HAP-1 (cell line): ENCODE results near the gene LRRC74A.

ENCODE experiments used
- DNase-seq, 2 experiments: peaks; one replicate each; pipeline ENCODE4 v3.0.0-alpha.2; 2016 to 2020; ENCODE audit warnings: low spot score in 2 of 2
- H3K27me3 ChIP-seq: fragments of 250-450 bp; sonication (Bioruptor Pico); 2 replicates; pipeline ENCODE4 v1.5.1; 2020; ENCODE audit warnings: low read depth, mild to moderate bottlenecking, moderate library complexity
- H3K36me3 ChIP-seq: fragments of 250-450 bp; sonication (Bioruptor Pico); replicated peaks from 2 replicates; pipeline ENCODE4 v1.5.1; 2020; ENCODE audit warnings: mild to moderate bottlenecking
- H3K4me1 ChIP-seq: fragments of 250-450 bp; sonication (Bioruptor Pico); 2 replicates; pipeline ENCODE4 v1.5.1; 2020; ENCODE audit warnings: mild to moderate bottlenecking
- H3K4me3 ChIP-seq: fragments of 250-450 bp; sonication (Bioruptor Pico); 2 replicates; pipeline ENCODE4 v1.5.1; 2020; ENCODE audit warnings: mild to moderate bottlenecking, moderate library complexity
- H3K9me3 ChIP-seq: fragments of 250-450 bp; sonication (Bioruptor Pico); 2 replicates; pipeline ENCODE4 v1.5.1; 2020; ENCODE audit warnings: mild to moderate bottlenecking, moderate library complexity
- in situ Hi-C: fragments of 300-500 bp; cut with MboI; formaldehyde crosslinking; loops from 3 replicates; pipeline ENCODE4 v1.14.3; 2020; ENCODE audit warnings: low sequenced_read_pairs, inconsistent platforms, mixed read lengths

LRRC74A gene

DNA sequence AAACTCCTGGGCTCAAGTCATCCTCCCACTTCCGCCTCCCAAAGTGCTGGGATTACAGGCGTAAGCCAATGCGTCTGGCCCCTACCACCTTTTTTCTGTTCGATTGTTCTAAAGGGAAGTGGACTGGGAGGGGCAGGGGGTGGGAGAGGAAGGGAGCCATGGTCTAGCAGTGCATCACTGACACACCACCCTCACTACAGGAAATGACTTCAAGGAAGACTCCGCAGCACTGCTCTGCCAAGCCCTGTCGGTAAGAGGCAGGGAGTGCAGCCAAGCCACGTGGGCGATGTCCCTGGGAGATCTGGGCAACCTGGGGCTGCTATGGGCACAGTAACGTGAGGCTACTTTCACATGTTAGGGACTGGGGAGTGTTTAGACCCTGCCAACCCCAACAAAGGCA, 18.0 kb downstream of the LRRC74A start:
- no peak overlapping the region for H3K4me3 ChIP-seq
- H3K27me3 ChIP-seq = peaks cover 10% of the 10 kb centered on the region
- no peaks in the 10 kb centered on the region for H3K36me3 ChIP-seq
- no peaks in the 10 kb centered on the region for H3K9me3 ChIP-seq
- DNase-seq = peak in 1 of 2 experiments; percentile 37
- in situ Hi-C loops = no loop called here
- no peaks in the 10 kb centered on the region for H3K4me1 ChIP-seq

DNA sequence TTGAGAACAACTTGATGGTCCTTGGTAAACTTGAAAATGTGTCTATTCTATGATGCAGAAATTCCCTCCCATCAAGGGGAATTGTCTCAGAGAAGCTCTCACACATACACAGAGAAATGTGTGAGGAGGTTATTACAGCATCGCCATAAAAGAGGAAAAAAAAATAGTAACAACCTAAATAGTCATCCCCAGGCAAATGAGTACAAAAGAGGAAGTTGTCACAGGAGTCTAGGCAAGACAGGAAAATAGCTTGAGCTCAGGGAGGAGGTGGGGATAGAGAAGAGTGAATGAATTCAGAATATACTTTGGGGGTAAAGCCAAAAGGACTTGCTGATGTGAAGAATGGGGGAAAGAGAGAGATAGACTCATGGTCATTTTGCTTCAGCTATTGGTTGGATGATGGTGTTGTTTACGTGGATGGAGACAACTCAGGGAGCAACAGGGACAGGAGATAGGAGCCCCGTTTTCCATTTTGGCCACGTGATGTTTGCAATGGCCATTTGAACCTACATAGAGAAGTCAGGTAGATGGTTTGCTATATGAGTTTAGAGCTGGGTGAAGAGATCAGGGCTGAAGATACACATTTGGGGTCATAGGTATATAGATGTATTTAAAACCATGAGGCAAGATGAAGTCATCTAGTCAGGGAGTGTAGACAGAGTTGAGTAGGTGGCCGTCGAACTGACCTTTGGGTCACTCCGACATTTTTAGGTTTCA, 20.3 kb downstream of the LRRC74A start:
- DNase-seq = no peak
- peaks cover 2% of the 10 kb centered on the region; the same call in 1 of the 2 replicates for H3K27me3 ChIP-seq

DNA sequence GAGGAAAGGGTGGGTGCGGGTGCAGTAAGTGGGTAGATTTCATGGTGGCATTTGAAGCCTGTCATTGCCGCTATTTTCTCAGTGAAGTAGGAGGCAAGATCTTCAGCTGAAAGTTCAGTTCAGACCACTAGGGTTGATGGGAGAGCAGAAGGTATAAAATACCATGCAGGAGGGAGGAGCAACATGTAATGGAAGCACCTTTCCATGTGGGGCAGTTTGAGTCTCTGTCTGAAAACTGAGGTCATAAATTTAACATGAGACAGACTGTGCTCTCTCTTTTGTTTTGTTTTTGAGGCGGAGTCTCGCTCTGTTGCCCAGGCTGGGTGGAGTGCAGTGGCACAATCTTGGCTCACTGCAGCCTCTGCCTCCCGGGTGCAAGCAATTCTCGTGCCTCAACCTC, 22.7 kb downstream of the LRRC74A start:
- Histone ChIP-seq H3K4me1 (no peaks in the 10 kb centered on the region), H3K36me3 (no peaks in the 10 kb centered on the region), H3K27me3 (peaks cover under 1% of the 10 kb centered on the region; the same call in 1 of the 2 replicates), H3K4me3 (no peak overlapping the region), H3K9me3 (no peaks in the 10 kb centered on the region)
- in situ Hi-C loops = no loop called here
- DNase-seq = no peak

More for the DNA sequence above, 20.3 kb downstream of the LRRC74A start:
- Histone ChIP-seq H3K4me3 (no peak overlapping the region), H3K9me3 (no peaks in the 10 kb centered on the region), H3K4me1 (no peaks in the 10 kb centered on the region), H3K36me3 (no peaks in the 10 kb centered on the region)
- in situ Hi-C loops = no loop called here

GRCh38 chr14:76855066-76855465, 28.9 kb downstream of the LRRC74A start:
- no peaks in the 10 kb centered on the region for H3K36me3 ChIP-seq
- peaks cover 8% of the 10 kb centered on the region; the same call in 1 of the 2 replicates for H3K27me3 ChIP-seq
- no peak for DNase-seq
- H3K9me3 ChIP-seq = no peaks in the 10 kb centered on the region
- no peaks in the 10 kb centered on the region for H3K4me1 ChIP-seq
- in situ Hi-C loops = no loop called here
- no peak overlapping the region for H3K4me3 ChIP-seq

DNA sequence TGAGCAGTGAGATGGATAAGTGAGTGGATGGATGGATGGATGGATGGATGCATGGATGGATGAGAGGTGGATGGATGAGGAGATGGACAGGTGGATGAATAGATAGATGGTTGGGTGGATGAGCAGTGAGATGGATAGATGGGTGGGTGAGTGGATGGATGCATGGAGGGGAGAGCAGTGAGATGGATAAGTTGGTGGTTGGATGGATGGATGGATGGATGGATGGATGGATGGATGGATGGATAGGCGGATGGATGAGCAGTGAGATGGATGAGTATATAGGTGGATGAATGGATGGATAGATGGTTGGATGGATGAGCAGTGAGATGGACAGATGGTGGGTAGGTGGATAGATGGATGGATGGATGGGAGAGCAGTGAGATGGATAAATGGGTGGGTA, 30.6 kb downstream of the LRRC74A start:
- no peaks in the 10 kb centered on the region for H3K9me3 ChIP-seq
- H3K4me3 ChIP-seq = no peak overlapping the region

DNA sequence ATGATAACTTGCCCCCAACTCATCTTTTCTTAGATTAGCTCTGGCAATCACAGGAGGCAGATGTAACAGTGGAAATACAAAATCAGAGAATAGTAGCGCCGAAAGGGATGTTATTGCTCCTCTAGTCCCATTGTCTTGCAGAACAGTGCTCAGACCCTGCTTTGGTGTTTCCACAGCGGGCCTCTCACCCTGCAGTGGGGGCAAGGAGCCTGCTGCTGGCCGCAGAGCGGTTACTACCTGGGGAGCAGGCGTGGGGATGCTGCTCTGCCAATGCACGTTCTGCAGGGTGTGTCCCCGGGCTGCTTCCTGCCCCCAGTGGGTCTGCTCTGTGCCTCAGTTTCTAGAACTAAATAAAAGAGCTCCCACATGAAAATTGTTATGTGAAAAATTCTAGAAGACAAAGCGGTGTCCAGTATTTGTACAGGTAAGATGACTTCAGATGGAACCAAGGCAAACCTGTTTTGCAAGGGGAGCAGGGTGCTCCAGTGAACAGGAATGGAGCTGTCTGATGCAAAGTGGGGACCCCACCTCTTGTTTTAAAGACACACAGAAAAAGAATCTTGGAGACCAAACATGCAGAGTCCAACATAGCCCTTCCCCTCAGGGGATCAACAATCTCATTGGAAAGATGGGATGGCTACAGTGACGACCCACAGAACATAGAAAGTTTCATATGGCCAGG, 35.5 kb downstream of the LRRC74A start:
- Histone ChIP-seq H3K36me3 (no peaks in the 10 kb centered on the region), H3K4me1 (no peaks in the 10 kb centered on the region), H3K27me3 (peaks cover 10% of the 10 kb centered on the region; the same call in 1 of the 2 replicates), H3K4me3 (no peak overlapping the region), H3K9me3 (no peaks in the 10 kb centered on the region)
- no peak for DNase-seq
- in situ Hi-C loops = no loop called here

More for the DNA sequence above, 30.6 kb downstream of the LRRC74A start:
- Histone ChIP-seq H3K36me3 (no peaks in the 10 kb centered on the region), H3K27me3 (peaks cover 8% of the 10 kb centered on the region; the same call in 1 of the 2 replicates), H3K4me1 (no peaks in the 10 kb centered on the region)
- in situ Hi-C loops = no loop called here
- no peak for DNase-seq

DNA sequence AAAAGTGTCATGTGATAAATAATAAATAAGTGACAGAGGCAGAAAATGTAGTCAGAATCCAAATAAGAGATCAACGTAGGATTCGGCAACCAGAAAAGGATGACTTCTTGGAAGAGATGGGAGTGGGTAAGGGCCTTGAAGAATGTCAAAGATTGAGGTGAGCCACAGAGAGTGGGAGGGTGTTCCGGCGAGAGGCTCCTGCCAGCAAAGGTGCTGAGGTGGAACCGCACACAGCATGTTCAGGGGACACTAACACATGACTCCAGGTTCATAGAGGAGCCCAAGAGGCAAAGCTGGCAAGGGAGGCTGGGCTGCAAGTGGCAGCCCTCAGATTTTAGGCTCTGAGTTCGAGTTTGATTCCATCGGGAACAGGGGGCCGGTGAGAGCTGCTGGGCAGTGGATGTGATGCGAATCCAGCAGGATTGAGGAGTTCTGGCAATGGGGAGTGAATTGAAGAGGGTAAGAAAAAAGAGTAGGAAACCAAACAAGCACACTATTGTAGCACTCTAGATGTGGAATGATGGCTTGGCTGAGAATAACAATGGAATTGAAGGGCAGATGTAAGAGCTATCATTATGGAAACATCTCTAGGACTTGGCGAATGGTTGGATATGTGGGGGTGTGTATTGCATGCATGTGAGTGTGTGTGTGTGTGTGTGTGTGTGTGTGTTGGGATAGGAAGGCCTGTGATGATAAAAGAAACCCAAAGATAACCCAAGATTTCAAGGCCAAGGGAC, 36.5 kb downstream of the LRRC74A start:
- Histone ChIP-seq H3K4me3 (no peak overlapping the region), H3K4me1 (no peaks in the 10 kb centered on the region), H3K9me3 (no peaks in the 10 kb centered on the region), H3K27me3 (peaks cover 8% of the 10 kb centered on the region; the same call in 1 of the 2 replicates), H3K36me3 (no peaks in the 10 kb centered on the region)
- DNase-seq = no peak
- in situ Hi-C loops = no loop called here

- Histone ChIP-seq H3K4me1 (no peaks in the 10 kb centered on the region), H3K9me3 (no peaks in the 10 kb centered on the region), H3K4me3 (no peak overlapping the region), H3K36me3 (no peaks in the 10 kb centered on the region), H3K27me3 (peaks cover 4% of the 10 kb centered on the region; the same call in 1 of the 2 replicates)
- in situ Hi-C loops = no loop called here
- DNase-seq = no peak
Observed at GRCh38 chr14:76863724-76864407, 37.7 kb downstream of the LRRC74A start.

DNA sequence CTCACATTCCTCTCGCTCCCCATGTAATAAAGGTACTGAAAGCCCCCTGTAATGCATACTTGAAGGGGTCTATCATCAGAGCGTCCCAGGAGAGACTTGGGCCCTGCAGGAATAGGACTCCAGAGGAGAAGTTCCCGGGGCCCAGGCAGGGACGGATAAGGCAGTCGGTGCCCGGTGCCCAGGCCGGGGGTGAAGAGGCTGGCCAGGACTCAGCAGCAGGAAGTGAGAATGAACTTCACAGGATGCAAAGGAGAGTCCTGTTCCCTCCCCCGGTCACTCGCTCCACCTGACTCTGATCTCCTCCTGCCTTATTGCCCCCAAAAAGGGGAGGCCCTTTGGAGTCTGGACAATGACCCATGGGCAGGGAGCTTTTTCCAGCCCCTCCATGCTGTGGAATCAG, 40.2 kb downstream of the LRRC74A start:
- DNase-seq = no peak
- no peak overlapping the region for H3K4me3 ChIP-seq
- in situ Hi-C loops = no loop called here
- H3K36me3 ChIP-seq = no peaks in the 10 kb centered on the region
- no peaks in the 10 kb centered on the region for H3K4me1 ChIP-seq
- H3K9me3 ChIP-seq = no peaks in the 10 kb centered on the region
- H3K27me3 ChIP-seq = peaks cover 3% of the 10 kb centered on the region; the same call in 1 of the 2 replicates

DNA sequence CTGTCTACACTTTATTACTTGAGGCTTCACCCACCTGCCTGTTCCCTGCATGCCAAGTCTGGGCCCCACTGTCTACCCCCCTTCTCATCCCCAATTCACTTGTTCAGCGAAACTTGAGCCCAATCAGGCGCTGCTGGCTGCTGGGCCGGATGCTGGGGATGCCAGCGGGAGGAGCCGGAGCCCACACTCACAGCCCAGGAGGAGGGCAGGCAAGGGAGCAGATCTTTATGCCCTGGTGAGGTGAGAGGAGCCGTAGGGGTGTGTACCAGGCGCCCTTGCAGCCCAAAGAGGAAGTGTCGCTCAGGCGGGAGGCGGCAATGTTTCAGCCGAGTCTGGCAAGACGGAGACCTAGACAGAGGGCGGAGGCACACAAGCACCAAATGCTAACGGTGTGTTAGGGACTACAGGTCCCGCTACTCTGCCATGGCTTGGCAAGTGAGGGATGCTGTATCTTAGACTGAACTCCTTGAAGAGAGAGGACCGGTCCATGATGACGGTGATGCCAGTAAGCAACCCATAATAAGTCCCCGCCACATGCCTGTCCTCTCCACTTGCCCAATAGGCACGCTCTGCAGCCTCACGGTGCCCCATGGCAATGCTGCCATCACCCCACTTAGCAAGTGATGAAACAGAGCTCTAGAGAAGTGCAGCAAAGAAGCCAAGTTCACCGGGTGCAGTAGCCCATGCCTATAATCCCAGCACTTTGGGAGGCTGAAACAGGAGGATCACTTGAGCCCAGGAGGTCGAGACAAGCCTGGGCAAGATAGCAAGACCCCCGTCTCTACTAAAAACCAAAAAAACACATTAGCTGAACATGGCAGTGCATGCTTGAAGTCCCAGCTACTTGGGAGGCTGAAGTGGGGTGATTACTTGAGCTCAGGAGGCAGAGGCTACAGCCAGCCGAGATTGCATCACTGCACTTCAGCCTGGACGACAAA, 41.6 kb downstream of the LRRC74A start:
- Histone ChIP-seq H3K4me1 (no peaks in the 10 kb centered on the region), H3K36me3 (no peaks in the 10 kb centered on the region), H3K4me3 (no peak overlapping the region), H3K27me3 (peaks cover 3% of the 10 kb centered on the region; the same call in 1 of the 2 replicates), H3K9me3 (no peaks in the 10 kb centered on the region)
- DNase-seq = no peak
- in situ Hi-C loops = no loop called here

- Histone ChIP-seq H3K4me1 (no peaks in the 10 kb centered on the region), H3K9me3 (no peaks in the 10 kb centered on the region), H3K27me3 (peaks cover 3% of the 10 kb centered on the region; the same call in 1 of the 2 replicates), H3K4me3 (no peak overlapping the region), H3K36me3 (no peaks in the 10 kb centered on the region)
- in situ Hi-C loops = no loop called here
- no peak for DNase-seq
Observed at GRCh38 chr14:76868454-76869170, 42.4 kb downstream of the LRRC74A start.

DNA sequence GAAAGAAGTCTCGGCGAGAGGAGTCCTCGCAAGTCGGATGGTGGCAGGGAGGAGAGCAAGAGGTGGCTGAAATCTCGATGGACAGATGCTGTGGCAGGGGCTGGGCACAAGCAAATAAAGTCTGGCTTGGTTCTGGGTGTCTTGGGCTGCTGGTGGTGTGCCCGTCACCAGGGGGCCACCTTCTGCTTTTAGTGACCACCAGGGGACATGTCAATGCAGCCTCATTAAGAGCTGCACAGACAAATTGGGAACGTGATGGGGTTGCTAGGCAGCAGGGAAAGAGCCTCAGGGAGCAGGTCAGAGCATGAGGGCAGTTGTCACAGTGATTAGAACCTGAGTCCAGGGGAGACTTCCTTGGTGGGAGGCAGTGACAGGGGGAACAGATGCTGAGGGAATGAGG, 44.0 kb downstream of the LRRC74A start:
- H3K27me3 ChIP-seq = no peaks in the 10 kb centered on the region; the same call in 1 of the 2 replicates
- no peaks in the 10 kb centered on the region for H3K4me1 ChIP-seq
- H3K9me3 ChIP-seq = no peaks in the 10 kb centered on the region; the same call in 1 of the 2 replicates
- no peak overlapping the region for H3K4me3 ChIP-seq
- no peaks in the 10 kb centered on the region for H3K36me3 ChIP-seq
- peak in 1 of 2 experiments; percentile 46 for DNase-seq
- in situ Hi-C loops = no loop called here
